Measurements from ENCODE around the gene CYP26B1. TPM values are rescaled to one million over a fixed set of nuclear protein-coding genes. Genes with fewer than 3 reads are reported as not detected.

CYP26B1 gene
- total RNA-seq, 1 experiment from 2014 or later: 0.42 TPM

DNA sequence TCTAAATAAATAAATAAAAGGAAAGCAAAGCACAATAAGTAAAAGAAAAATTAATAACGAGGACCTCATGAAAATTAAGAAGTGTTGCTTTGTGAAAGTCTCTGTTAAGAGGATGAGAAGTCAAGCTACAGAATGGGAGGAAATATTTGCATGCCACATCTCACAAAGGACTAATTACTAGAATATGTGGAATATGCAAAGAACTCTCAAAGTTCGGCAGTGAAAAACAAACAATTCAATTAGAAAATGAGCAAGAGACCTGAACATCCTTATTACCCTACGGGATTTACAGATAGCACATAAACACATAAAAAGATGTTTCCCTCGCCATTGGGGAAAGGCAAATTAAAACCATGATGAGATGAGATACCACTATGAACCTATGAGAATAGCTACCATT lies 23.3 kb downstream of the CYP26B1 start:
- POLR2A ChIA-PET: no interaction called here
- peaks cover 7% of the 10 kb centered on the region for H3K4me1 Mint-ChIP-seq
- CTCF ChIA-PET: interaction anchor here (1.9 kb wide), 1 partner anchor 26 kb away, joined by 4 read pairs; no protein-coding TSS in a partner anchor
- no peaks in the 10 kb centered on the region for H3K36me3 Mint-ChIP-seq
- H3K27me3 Mint-ChIP-seq (ENCODE audit: low read depth): no peaks in the 10 kb centered on the region; the same call in none of the 2 replicates
- DNase-seq (ENCODE audit: low spot score) (no peak), ATAC-seq (no peak)
- H3K4me3 Mint-ChIP-seq: no peak overlapping the region
- H3K27ac Mint-ChIP-seq: no peak overlapping the region
- H3K9me3 Mint-ChIP-seq: peaks cover 10% of the 10 kb centered on the region; the same call in 1 of the 2 replicates
- TF ChIP-seq, protein P1, sequence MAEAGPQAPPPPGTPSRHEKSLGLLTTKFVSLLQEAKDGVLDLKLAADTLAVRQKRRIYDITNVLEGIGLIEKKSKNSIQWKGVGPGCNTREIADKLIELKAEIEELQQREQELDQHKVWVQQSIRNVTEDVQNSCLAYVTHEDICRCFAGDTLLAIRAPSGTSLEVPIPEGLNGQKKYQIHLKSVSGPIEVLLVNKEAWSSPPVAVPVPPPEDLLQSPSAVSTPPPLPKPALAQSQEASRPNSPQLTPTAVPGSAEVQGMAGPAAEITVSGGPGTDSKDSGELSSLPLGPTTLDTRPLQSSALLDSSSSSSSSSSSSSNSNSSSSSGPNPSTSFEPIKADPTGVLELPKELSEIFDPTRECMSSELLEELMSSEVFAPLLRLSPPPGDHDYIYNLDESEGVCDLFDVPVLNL (CRISPR knock-in tag; IDR thresholded peaks at IDR 0.05; ENCODE audit: borderline replicate concordance, low read depth): no peak
- TF ChIP-seq, protein P2, sequence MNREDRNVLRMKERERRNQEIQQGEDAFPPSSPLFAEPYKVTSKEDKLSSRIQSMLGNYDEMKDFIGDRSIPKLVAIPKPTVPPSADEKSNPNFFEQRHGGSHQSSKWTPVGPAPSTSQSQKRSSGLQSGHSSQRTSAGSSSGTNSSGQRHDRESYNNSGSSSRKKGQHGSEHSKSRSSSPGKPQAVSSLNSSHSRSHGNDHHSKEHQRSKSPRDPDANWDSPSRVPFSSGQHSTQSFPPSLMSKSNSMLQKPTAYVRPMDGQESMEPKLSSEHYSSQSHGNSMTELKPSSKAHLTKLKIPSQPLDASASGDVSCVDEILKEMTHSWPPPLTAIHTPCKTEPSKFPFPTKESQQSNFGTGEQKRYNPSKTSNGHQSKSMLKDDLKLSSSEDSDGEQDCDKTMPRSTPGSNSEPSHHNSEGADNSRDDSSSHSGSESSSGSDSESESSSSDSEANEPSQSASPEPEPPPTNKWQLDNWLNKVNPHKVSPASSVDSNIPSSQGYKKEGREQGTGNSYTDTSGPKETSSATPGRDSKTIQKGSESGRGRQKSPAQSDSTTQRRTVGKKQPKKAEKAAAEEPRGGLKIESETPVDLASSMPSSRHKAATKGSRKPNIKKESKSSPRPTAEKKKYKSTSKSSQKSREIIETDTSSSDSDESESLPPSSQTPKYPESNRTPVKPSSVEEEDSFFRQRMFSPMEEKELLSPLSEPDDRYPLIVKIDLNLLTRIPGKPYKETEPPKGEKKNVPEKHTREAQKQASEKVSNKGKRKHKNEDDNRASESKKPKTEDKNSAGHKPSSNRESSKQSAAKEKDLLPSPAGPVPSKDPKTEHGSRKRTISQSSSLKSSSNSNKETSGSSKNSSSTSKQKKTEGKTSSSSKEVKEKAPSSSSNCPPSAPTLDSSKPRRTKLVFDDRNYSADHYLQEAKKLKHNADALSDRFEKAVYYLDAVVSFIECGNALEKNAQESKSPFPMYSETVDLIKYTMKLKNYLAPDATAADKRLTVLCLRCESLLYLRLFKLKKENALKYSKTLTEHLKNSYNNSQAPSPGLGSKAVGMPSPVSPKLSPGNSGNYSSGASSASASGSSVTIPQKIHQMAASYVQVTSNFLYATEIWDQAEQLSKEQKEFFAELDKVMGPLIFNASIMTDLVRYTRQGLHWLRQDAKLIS (CRISPR knock-in tag; IDR thresholded peaks at IDR 0.05; ENCODE audit: borderline replicate concordance): no peak
- no peak for TF ChIP-seq TCF7 (CRISPR knock-in tag; IDR thresholded peaks at IDR 0.05; ENCODE audit: low read depth)
- TF ChIP-seq, protein P3, sequence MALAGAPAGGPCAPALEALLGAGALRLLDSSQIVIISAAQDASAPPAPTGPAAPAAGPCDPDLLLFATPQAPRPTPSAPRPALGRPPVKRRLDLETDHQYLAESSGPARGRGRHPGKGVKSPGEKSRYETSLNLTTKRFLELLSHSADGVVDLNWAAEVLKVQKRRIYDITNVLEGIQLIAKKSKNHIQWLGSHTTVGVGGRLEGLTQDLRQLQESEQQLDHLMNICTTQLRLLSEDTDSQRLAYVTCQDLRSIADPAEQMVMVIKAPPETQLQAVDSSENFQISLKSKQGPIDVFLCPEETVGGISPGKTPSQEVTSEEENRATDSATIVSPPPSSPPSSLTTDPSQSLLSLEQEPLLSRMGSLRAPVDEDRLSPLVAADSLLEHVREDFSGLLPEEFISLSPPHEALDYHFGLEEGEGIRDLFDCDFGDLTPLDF (CRISPR knock-in tag; IDR thresholded peaks at IDR 0.05): no peak
- TF ChIP-seq, protein P4, sequence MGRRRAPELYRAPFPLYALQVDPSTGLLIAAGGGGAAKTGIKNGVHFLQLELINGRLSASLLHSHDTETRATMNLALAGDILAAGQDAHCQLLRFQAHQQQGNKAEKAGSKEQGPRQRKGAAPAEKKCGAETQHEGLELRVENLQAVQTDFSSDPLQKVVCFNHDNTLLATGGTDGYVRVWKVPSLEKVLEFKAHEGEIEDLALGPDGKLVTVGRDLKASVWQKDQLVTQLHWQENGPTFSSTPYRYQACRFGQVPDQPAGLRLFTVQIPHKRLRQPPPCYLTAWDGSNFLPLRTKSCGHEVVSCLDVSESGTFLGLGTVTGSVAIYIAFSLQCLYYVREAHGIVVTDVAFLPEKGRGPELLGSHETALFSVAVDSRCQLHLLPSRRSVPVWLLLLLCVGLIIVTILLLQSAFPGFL (CRISPR knock-in tag; IDR thresholded peaks at IDR 0.05; ENCODE audit: borderline replicate concordance): no peak
- no peak for TF ChIP-seq ZBTB21 (CRISPR knock-in tag; IDR thresholded peaks at IDR 0.05; ENCODE audit: borderline replicate concordance)

DNA sequence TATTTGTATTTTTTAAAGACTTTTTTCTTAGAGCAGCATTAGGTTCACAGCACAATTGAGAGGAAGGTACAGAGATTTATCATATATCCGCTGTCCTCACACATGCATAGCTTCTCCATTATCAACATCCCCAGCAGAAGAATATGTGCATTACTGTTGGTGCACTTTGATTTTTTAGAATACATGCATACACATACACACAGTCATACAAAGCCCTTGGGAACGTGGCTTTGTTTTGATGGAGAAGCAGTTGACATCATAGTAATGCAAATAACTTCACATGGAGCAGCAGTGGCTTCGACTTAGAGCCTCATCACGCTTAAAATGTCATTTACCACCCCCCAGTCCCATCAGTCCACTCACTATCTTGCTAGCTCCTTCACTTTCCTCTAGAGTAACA lies 26.5 kb downstream of the CYP26B1 start:
- Mint-ChIP-seq H3K4me3 (no peak overlapping the region), H3K27ac (no peak overlapping the region), H3K27me3 (ENCODE audit: low read depth) (no peaks in the 10 kb centered on the region; the same call in none of the 2 replicates), H3K36me3 (no peaks in the 10 kb centered on the region), H3K9me3 (peaks cover 6% of the 10 kb centered on the region; the same call in 1 of the 2 replicates), H3K4me1 (peaks cover 3% of the 10 kb centered on the region; the same call in 1 of the 2 replicates)
- no peak for TF ChIP-seq ZNF396 (CRISPR knock-in tag; IDR thresholded peaks at IDR 0.05; ENCODE audit: borderline replicate concordance)
- no peak for TF ChIP-seq GTF2I (CRISPR knock-in tag; conservative IDR thresholded peaks at IDR 0.05)
- no peak for TF ChIP-seq MXD4 (CRISPR knock-in tag; IDR thresholded peaks at IDR 0.05; ENCODE audit: borderline replicate concordance)
- no peak for TF ChIP-seq FOXK1 (CRISPR knock-in tag; IDR thresholded peaks at IDR 0.05)
- TF ChIP-seq, protein P5, sequence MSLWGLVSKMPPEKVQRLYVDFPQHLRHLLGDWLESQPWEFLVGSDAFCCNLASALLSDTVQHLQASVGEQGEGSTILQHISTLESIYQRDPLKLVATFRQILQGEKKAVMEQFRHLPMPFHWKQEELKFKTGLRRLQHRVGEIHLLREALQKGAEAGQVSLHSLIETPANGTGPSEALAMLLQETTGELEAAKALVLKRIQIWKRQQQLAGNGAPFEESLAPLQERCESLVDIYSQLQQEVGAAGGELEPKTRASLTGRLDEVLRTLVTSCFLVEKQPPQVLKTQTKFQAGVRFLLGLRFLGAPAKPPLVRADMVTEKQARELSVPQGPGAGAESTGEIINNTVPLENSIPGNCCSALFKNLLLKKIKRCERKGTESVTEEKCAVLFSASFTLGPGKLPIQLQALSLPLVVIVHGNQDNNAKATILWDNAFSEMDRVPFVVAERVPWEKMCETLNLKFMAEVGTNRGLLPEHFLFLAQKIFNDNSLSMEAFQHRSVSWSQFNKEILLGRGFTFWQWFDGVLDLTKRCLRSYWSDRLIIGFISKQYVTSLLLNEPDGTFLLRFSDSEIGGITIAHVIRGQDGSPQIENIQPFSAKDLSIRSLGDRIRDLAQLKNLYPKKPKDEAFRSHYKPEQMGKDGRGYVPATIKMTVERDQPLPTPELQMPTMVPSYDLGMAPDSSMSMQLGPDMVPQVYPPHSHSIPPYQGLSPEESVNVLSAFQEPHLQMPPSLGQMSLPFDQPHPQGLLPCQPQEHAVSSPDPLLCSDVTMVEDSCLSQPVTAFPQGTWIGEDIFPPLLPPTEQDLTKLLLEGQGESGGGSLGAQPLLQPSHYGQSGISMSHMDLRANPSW (CRISPR knock-in tag; conservative IDR thresholded peaks at IDR 0.05; ENCODE audit: low read depth): no peak
- no peak for TF ChIP-seq TCF7 (CRISPR knock-in tag; IDR thresholded peaks at IDR 0.05; ENCODE audit: low read depth)
- TF ChIP-seq JUN (CRISPR knock-in tag; IDR thresholded peaks at IDR 0.05): no peak
- TF ChIP-seq, protein P6, sequence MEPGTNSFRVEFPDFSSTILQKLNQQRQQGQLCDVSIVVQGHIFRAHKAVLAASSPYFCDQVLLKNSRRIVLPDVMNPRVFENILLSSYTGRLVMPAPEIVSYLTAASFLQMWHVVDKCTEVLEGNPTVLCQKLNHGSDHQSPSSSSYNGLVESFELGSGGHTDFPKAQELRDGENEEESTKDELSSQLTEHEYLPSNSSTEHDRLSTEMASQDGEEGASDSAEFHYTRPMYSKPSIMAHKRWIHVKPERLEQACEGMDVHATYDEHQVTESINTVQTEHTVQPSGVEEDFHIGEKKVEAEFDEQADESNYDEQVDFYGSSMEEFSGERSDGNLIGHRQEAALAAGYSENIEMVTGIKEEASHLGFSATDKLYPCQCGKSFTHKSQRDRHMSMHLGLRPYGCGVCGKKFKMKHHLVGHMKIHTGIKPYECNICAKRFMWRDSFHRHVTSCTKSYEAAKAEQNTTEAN (CRISPR knock-in tag; IDR thresholded peaks at IDR 0.05): no peak
- POLR2A ChIA-PET: no interaction called here
- CTCF ChIA-PET: interaction anchor here (1.0 to 2.0 kb wide), 4 partner anchors 17 to 319 kb away, joined by 3 to 6 read pairs (median 4); no protein-coding TSS in a partner anchor
- ATAC-seq (no peak), DNase-seq (ENCODE audit: low spot score) (no peak)

Data from WTC11 (cell line).